Stimulated activated CD4-positive, alpha-beta T cell treated with anti-CD3 and anti-CD28 coated beads, TNF-alpha, amount 100 ng/mL, for 24 hours (primary cell): ENCODE results near the gene QRICH1.

ENCODE experiments used
- DNase-seq, 3 experiments: peaks; one replicate each; pipeline ENCODE4 v3.0.0-alpha.2; 2020; ENCODE audit warnings: low read depth in 3 of 3

QRICH1 gene

GRCh38 chr3:49093853-49094767 lies at the start of gene QRICH1:
Gene QRICH1 (minus strand): TSS chr3:49094071. CDS start chr3:49077017, 17,054 bp downstream.
- DNase-seq, result peak; percentile 88 to 96 (median 95)

GRCh38 chr3:49140080-49140479 lies 46.2 kb upstream of the QRICH1 start:
- no peak for DNase-seq

- DNase-seq, result no peak
Measured at GRCh38 chr3:49135499-49135898, 41.6 kb upstream of the QRICH1 start.

- no peak for DNase-seq
Measured at GRCh38 chr3:49134471-49135265, 40.8 kb upstream of the QRICH1 start.

GRCh38 chr3:49133226-49133951 lies 39.5 kb upstream of the QRICH1 start:
- DNase-seq, result no peak

GRCh38 chr3:49132437-49133225 lies 38.8 kb upstream of the QRICH1 start, which contains the start of gene LAMB2:
Gene LAMB2 (minus strand): TSS chr3:49133050. CDS start chr3:49132867, 183 bp downstream.
- DNase-seq, result no peak

GRCh38 chr3:49132073-49132436 lies 38.2 kb upstream of the QRICH1 start:
- no peak for DNase-seq

- no peak for DNase-seq
Measured at GRCh38 chr3:49131576-49131975, 37.7 kb upstream of the QRICH1 start.

- no peak for DNase-seq
Measured at GRCh38 chr3:49131040-49131439, 37.2 kb upstream of the QRICH1 start.

- no peak for DNase-seq
Measured at GRCh38 chr3:49124991-49125670, 31.3 kb upstream of the QRICH1 start.

- no peak for DNase-seq
Measured at GRCh38 chr3:49124203-49124602, 30.3 kb upstream of the QRICH1 start.

GRCh38 chr3:49123687-49124086 lies 29.8 kb upstream of the QRICH1 start:
- DNase-seq, result no peak

GRCh38 chr3:49122886-49123545 lies 29.1 kb upstream of the QRICH1 start:
- no peak for DNase-seq

- no peak for DNase-seq
Measured at GRCh38 chr3:49122451-49122850, 28.6 kb upstream of the QRICH1 start.

- no peak for DNase-seq
Measured at GRCh38 chr3:49122022-49122421, 28.2 kb upstream of the QRICH1 start.

GRCh38 chr3:49121132-49121736 lies 27.4 kb upstream of the QRICH1 start:
- no peak for DNase-seq

GRCh38 chr3:49120438-49121131 lies 26.7 kb upstream of the QRICH1 start, which contains the start of gene USP19:
Gene USP19 (minus strand): TSS chr3:49120823. CDS start chr3:49119145, 1,678 bp downstream.
- peak; percentile 89 to 95 (median 92) for DNase-seq

- no peak for DNase-seq
Measured at GRCh38 chr3:49120096-49120437, 26.2 kb upstream of the QRICH1 start.

GRCh38 chr3:49119439-49119838 lies 25.6 kb upstream of the QRICH1 start:
- DNase-seq, result no peak
